Erythroblast (primary cell): ENCODE data around the gene TENM4.
"Not testable (repeated sequence)": the region's sequence is repeated elsewhere in the genome, so short reads cannot be mapped to it uniquely, and the experiment has no call there.

ENCODE experiments used
- DNase-seq, 2 experiments: peaks; one replicate each; lab custom pipeline; 2025; lab: John Stamatoyannopoulos, UW
- GATA1 ChIP-seq: IDR thresholded peaks from 2 replicates; pipeline ENCODE4 v1.6.1; 2011; ENCODE audit warnings: low read depth, mild to moderate bottlenecking, control low read depth, low read length, moderate library complexity
- POLR2A ChIP-seq: IDR thresholded peaks from 2 replicates; pipeline ENCODE4 v1.6.1; 2011; ENCODE audit warnings: mild to moderate bottlenecking, low read length

Gene TENM4

DNA sequence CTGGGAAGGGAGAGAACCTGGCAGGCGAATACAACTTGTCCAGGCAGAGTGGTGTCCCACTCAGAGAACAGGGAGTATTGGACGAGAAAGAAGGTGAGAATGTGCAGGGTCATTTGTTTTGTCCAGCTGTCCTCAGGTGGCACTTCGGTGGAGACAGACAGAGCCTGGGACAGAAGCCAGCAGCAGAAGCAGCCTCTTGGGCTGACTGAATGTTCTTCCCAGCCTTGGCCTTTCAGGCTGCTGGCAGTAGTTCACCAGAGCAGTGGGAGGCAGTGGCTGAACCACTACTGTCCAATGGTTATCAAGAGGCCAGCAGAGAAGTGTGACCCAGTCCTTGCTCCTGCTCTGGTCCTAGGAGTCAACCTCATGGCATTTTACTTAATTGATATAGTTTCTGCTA is 535.1 kb downstream of the TENM4 start:
- TF ChIP-seq GATA1: no peak
- TF ChIP-seq POLR2A: no peak

GRCh38 chr11:78902771-78903507 is 537.9 kb downstream of the TENM4 start:
- TF ChIP-seq POLR2A (no peak), GATA1 (no peak)
- peak; percentile 3 to 11 for DNase-seq

More for the DNA sequence above, 535.1 kb downstream of the TENM4 start:
- DNase-seq: no peak

DNA sequence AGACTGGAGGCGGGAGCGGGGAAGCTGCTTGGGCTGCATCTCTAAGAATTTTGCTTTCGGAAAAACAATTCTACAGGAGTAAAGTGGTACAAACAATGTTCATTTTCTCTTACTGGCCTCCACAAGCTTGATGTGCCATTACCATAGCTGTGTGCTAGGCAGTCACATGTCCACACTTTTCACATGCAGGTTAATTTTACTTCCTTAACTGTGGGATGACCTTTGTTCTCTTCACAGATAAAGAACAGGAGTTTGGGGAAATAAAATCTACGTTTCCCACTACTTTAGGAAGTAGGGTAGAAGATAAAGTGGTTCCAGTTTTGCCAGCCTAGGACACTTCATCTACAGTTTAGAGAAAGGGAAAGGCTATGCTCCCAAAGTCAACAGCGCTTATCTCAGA is 539.0 kb downstream of the TENM4 start:
- TF ChIP-seq GATA1 (no peak), POLR2A (no peak)
- no peak for DNase-seq

DNA sequence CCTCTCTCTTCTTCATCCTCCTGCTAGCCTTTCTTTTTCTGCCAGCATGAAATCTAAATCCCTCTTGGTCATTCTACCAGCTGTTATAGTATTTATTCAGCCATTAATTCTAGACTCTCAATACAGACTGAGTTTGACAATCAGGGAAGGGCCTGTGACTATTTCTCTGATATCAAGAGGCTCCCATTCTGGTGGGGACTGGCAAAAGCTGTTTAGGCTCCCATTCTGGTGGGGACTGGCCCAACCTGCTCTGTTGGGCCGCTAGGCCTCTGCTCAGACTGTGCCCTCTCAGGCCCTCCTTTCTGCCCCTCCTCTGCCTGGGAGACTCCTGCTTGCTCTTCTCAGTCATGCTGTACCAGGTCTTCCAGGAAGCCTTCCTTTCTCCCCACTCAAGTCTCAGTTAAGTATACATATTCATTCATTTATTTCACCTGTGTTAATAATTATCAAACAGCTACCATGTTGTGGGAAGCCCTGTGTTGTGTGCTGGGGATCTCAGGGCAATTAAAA is 542.5 kb downstream of the TENM4 start:
- no peak for DNase-seq

GRCh38 chr11:78893996-78894395 is 546.8 kb downstream of the TENM4 start:
- TF ChIP-seq GATA1 (no peak), POLR2A (no peak)
- DNase-seq: no peak

More for the DNA sequence above, 542.5 kb downstream of the TENM4 start:
- TF ChIP-seq POLR2A: no peak
- TF ChIP-seq GATA1: no peak

GRCh38 chr11:78889698-78890097 is 551.1 kb downstream of the TENM4 start:
- no peak for DNase-seq
- TF ChIP-seq POLR2A (no peak), GATA1 (no peak)

GRCh38 chr11:78886616-78887015 is 554.2 kb downstream of the TENM4 start:
- TF ChIP-seq POLR2A: no peak
- no peak for TF ChIP-seq GATA1
- DNase-seq: no peak

DNA sequence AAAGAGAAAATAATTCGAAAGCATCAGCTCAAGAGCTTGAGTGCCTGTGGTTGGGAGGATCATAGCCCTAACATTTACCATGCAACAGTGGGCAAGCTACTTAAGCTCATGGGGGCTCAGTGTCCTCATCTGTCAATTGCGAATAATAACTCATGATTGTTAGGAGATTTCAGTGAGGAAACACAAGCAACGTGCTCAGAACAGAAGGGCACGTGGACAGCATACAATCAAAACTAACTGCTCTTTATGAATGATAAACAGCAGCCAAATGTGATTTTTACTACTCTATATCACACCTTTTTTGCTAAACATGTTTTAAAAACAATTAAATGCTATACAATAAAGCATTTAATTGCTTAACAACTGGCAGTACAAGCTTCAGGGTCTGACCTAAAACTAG is 556.1 kb downstream of the TENM4 start:
- TF ChIP-seq GATA1 (no peak), POLR2A (no peak)

DNA sequence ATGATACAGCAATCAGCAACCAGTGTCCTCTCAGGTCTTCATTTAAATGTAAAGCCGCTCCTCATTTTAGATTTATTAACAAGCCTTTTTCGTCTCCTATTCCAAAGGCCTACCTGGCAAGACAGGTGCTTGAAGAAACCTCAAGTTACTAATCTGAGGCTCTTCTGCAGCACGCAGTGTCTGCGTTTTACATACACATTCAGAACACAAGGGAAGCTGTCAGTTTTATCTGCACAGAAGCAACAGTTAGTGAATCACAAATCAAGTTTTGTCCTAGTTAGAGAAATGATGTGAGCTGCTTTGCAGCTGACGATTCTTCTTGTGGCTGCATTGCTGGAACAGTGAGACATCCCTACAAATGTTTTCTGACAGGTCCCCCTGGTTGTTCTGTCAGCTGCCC is 557.3 kb downstream of the TENM4 start:
- no peak for DNase-seq
- TF ChIP-seq GATA1 (no peak), POLR2A (no peak)

More for the DNA sequence above, 556.1 kb downstream of the TENM4 start:
- DNase-seq: no peak

- DNase-seq: not testable (repeated sequence)
Observed at GRCh38 chr11:78879094-78879980, 561.5 kb downstream of the TENM4 start.

DNA sequence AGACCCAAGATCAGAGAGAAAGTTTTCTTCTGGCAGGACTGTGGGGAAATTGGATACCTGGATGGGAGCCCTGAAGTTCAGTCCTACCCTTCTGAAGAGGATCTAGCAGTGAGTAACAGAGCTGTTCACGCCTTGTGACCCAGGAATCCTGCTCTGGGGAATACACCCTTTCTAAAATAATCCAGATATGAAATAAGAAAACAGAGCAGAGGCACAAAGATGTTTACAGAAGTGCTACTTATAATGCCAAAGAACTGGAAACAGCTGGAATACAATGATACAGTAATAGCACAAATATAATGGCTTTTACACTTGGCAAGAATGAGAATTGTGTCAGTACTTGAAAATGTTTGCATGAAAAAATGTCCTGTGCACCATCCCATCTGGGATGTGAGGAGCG is 562.2 kb downstream of the TENM4 start:
- TF ChIP-seq POLR2A (no peak), GATA1 (no peak)
- no peak for DNase-seq

GRCh38 chr11:78876676-78877075 is 564.2 kb downstream of the TENM4 start:
- TF ChIP-seq GATA1 (no peak), POLR2A (no peak)
- no peak for DNase-seq

DNA sequence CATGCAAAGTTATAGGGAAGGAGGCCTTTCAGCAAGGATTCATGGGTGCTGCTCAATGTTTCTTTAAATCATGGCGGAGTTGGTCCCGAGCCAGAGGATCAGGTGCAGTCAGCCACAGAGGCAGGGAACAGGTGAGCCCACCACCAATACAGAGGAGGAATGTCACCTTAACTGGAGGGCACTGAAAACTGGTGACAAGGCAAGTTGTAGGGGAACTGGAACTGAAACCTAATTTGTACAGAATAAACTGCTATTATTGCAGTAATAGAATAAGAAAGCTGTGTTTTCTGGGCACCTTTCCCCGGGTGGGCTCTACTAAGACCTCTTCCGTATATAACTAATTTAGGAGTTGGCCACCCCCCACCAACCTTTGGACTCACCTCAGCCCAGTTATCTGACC is 570.2 kb downstream of the TENM4 start:
- DNase-seq: no peak
- TF ChIP-seq POLR2A (no peak), GATA1 (no peak)

DNA sequence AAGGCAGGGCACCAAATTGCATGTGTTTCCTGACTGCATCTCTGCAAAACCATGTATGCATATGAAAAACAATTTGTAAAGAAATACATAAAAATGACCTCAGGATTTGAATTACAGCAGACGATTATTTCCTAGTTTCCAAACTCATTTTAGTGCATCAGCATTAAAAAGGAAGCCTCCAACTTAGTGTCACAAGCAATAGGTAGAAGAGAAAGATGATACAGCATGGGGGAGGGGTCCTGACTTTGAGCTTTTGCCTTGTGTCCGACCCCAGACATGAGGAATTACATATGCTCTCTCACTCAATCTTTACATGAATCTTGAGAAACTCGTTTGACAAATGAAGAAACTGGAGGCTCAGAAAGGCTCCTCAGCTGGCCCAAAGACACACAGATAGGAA is 571.5 kb downstream of the TENM4 start:
- DNase-seq: no peak
- no peak for TF ChIP-seq POLR2A
- TF ChIP-seq GATA1: no peak

GRCh38 chr11:78868563-78868962 is 572.3 kb downstream of the TENM4 start:
- no peak for TF ChIP-seq POLR2A
- no peak for TF ChIP-seq GATA1
- no peak for DNase-seq
